ENCODE data around the gene WDR70. TPM values are rescaled to one million over a fixed set of nuclear protein-coding genes. Genes with fewer than 3 reads are reported as not detected.

Gene WDR70
- total and polyA plus RNA-seq, 4 donors = 11.0 to 57.8 (median 26.2) TPM

DNA sequence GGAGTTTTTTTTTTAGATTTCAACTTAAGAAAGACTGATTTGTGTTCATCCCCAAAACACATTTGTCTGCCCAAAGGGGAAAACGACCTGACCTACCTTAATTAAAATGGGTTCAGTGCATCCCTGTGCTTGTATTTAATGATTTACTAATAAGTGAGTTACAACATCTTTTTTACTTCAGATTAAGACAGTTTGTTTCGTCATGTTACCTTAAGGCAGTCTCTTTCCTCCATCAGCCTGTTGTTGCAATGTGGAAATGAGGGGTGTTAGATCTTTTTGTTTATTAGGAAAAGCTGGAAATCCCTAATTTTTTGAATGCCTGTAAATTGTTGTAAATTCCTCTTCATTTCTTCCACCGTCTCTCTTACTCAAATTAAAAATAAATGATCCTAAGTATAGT lies 283.2 kb downstream of the WDR70 start:
- no peak for DNase-seq
- Histone ChIP-seq H3K9ac (ENCODE audit: insufficient read depth in 1 of 2, low read length in 2 of 2) (no peak overlapping the region), H3K9me3 (ENCODE audit: control insufficient read depth in 4 of 4, insufficient read depth in 3 of 4, low read length in 3 of 4) (no peaks in the 10 kb centered on the region), H3K27ac (ENCODE audit: low read depth in 1 of 2, low read length in 1 of 2) (no peak overlapping the region), H3K4me3 (no peak overlapping the region), H3K27me3 (ENCODE audit: control insufficient read depth in 3 of 3, insufficient read depth in 3 of 3, low read length in 2 of 3) (no peaks in the 10 kb centered on the region), H3K4me1 (ENCODE audit: control insufficient read depth in 5 of 5, insufficient read depth in 5 of 5, low read length in 5 of 5) (peaks cover 3 to 19% (median 4%) of the 10 kb centered on the region in 5 donors), H3K36me3 (ENCODE audit: control insufficient read depth in 4 of 4, insufficient read depth in 4 of 4, low read length in 4 of 4) (peaks cover 0 to 1% (median 0%) of the 10 kb centered on the region in 4 donors)
- ATAC-seq (ENCODE audit: insufficient read depth, low FRiP score) = no peak
- WGBS, 2 donors = 49 to 70% methylated on average over 3 of the region's 3 CpGs
- TF ChIP-seq, protein P1, sequence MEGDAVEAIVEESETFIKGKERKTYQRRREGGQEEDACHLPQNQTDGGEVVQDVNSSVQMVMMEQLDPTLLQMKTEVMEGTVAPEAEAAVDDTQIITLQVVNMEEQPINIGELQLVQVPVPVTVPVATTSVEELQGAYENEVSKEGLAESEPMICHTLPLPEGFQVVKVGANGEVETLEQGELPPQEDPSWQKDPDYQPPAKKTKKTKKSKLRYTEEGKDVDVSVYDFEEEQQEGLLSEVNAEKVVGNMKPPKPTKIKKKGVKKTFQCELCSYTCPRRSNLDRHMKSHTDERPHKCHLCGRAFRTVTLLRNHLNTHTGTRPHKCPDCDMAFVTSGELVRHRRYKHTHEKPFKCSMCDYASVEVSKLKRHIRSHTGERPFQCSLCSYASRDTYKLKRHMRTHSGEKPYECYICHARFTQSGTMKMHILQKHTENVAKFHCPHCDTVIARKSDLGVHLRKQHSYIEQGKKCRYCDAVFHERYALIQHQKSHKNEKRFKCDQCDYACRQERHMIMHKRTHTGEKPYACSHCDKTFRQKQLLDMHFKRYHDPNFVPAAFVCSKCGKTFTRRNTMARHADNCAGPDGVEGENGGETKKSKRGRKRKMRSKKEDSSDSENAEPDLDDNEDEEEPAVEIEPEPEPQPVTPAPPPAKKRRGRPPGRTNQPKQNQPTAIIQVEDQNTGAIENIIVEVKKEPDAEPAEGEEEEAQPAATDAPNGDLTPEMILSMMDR (IDR thresholded peaks at IDR 0.05; ENCODE audit: control extremely low read depth, extremely low read depth) = no peak

DNA sequence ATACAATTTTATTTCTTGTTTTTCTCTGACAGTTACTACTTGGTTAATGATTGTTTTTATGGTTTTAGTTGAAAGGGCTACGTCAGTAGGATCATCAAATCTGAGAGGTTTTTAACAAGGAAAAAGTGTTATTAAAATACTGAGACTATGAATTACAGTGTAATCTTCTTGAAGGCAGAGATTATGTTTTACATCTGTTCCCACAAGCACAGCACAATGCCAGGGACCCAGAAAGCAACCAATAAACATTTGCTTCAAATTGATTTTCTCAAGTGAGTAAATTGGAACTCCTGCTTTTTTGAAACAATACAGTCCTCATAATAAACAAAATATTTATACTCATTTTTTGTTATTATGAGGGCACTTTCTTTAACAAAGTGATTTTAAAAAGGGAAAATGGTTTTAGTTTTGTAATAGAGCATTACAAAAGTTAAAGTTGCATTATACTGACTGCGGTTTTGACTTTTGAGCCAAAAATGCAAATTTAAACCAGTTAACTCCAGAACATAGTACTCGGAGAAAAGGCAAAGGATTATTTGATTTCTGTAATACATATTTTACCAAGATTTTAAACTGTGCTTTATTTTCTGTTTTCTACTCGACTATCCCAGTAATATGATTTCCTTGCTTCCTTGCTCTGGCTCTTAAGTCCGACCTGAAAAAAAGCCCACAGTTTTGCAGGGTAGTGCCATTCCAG lies 283.8 kb downstream of the WDR70 start:
- ATAC-seq (ENCODE audit: insufficient read depth, low FRiP score) (no peak), DNase-seq (peak in 2 of 3 donors; percentile 32 to 60)
- H3K4me3 ChIP-seq = no peak overlapping the region
- WGBS, 2 donors = 55 to 81% methylated on average over 5 of the region's 5 CpGs
- TF ChIP-seq, protein P1 (IDR thresholded peaks at IDR 0.05; ENCODE audit: control extremely low read depth, extremely low read depth) = no peak
- no peak overlapping the region for H3K9ac ChIP-seq (ENCODE audit: insufficient read depth in 1 of 2, low read length in 2 of 2)
- H3K27me3 ChIP-seq (ENCODE audit: control insufficient read depth in 3 of 3, insufficient read depth in 3 of 3, low read length in 2 of 3) = no peaks in the 10 kb centered on the region
- no peaks in the 10 kb centered on the region for H3K9me3 ChIP-seq (ENCODE audit: control insufficient read depth in 4 of 4, insufficient read depth in 3 of 4, low read length in 3 of 4)
- H3K36me3 ChIP-seq (ENCODE audit: control insufficient read depth in 4 of 4, insufficient read depth in 4 of 4, low read length in 4 of 4) = no peaks in the 10 kb centered on the region
- peaks cover 3 to 19% (median 4%) of the 10 kb centered on the region in 5 donors for H3K4me1 ChIP-seq (ENCODE audit: control insufficient read depth in 5 of 5, insufficient read depth in 5 of 5, low read length in 5 of 5)
- H3K27ac ChIP-seq (ENCODE audit: low read depth in 1 of 2, low read length in 1 of 2) = no peak overlapping the region

DNA sequence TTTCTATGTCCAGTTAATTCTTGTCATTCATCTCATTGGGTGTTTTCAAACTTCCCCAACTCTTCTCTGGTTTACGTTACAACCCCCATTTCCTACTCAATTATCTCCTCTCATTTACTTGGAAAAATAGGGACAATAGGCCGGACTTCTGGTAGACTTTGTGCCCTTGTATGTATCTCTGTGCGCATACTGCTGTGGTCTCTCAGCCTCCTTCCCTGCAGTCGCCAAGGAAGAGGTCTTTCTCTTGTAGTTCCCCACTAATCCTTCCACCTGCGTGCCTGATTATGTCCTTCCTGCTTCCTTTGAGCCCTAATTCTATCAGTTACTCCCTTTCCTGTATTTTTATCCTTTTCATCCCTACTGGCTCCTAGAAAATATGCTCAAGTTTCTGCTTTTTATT lies 284.4 kb downstream of the WDR70 start:
- no peaks in the 10 kb centered on the region for H3K9me3 ChIP-seq (ENCODE audit: control insufficient read depth in 4 of 4, insufficient read depth in 3 of 4, low read length in 3 of 4)
- no peak overlapping the region for H3K9ac ChIP-seq (ENCODE audit: insufficient read depth in 1 of 2, low read length in 2 of 2)
- H3K4me1 ChIP-seq (ENCODE audit: control insufficient read depth in 5 of 5, insufficient read depth in 5 of 5, low read length in 5 of 5) = peaks cover 3 to 19% (median 4%) of the 10 kb centered on the region in 5 donors
- H3K4me3 ChIP-seq = no peak overlapping the region
- H3K27ac ChIP-seq (ENCODE audit: low read depth in 1 of 2, low read length in 1 of 2) = no peak overlapping the region
- ATAC-seq (ENCODE audit: insufficient read depth, low FRiP score) (no peak), DNase-seq (no peak)
- H3K27me3 ChIP-seq (ENCODE audit: control insufficient read depth in 3 of 3, insufficient read depth in 3 of 3, low read length in 2 of 3) = no peaks in the 10 kb centered on the region
- no peaks in the 10 kb centered on the region for H3K36me3 ChIP-seq (ENCODE audit: control insufficient read depth in 4 of 4, insufficient read depth in 4 of 4, low read length in 4 of 4)
- 68 to 85% methylated on average over 5 of the region's 5 CpGs for WGBS, 2 donors
- TF ChIP-seq, protein P1 (IDR thresholded peaks at IDR 0.05; ENCODE audit: control extremely low read depth, extremely low read depth) = no peak

Data from lung (tissue), 12 donors.